ENCODE data around the gene DST.
"Not testable (repeated sequence)": the region's sequence is repeated elsewhere in the genome, so short reads cannot be mapped to it uniquely, and the experiment has no call there.

Gene DST

GRCh38 chr6:56513631-56514030 is 129.1 kb downstream of the DST start:
- no peak for DNase-seq

- DNase-seq, result no peak
These were observed 131.1 kb downstream of the DST start for GRCh38 chr6:56511591-56511990.

GRCh38 chr6:56510984-56511531 is 131.6 kb downstream of the DST start:
- DNase-seq, result peak; percentile 76

GRCh38 chr6:56509031-56509430 is 133.7 kb downstream of the DST start:
- no peak for DNase-seq

- peak; percentile 38 for DNase-seq
These were observed 135.2 kb downstream of the DST start for GRCh38 chr6:56507517-56507916.

GRCh38 chr6:56505512-56506260 is 137.0 kb downstream of the DST start:
- DNase-seq, result no peak

GRCh38 chr6:56501993-56502392 is 140.7 kb downstream of the DST start:
- no peak for DNase-seq

GRCh38 chr6:56499095-56499494 is 143.6 kb downstream of the DST start:
- no peak for DNase-seq

GRCh38 chr6:56497691-56498090 is 145.0 kb downstream of the DST start:
- DNase-seq, result no peak

GRCh38 chr6:56497240-56497639 is 145.4 kb downstream of the DST start:
- DNase-seq, result no peak

- not testable (repeated sequence) for DNase-seq
These were observed 146.0 kb downstream of the DST start for GRCh38 chr6:56496650-56497049.

GRCh38 chr6:56495654-56496053 is 147.0 kb downstream of the DST start:
- no peak for DNase-seq

GRCh38 chr6:56491606-56492328 is 150.9 kb downstream of the DST start:
- peak; percentile 26 for DNase-seq

GRCh38 chr6:56490993-56491392 is 151.7 kb downstream of the DST start:
- no peak for DNase-seq

GRCh38 chr6:56489559-56489958 is 153.1 kb downstream of the DST start:
- DNase-seq, result no peak

- no peak for DNase-seq
These were observed 154.4 kb downstream of the DST start for GRCh38 chr6:56488281-56488680.

- no peak for DNase-seq
These were observed 156.0 kb downstream of the DST start for GRCh38 chr6:56486681-56487080.

- DNase-seq, result no peak
These were observed 158.0 kb downstream of the DST start for GRCh38 chr6:56484669-56485068.

- DNase-seq, result no peak
These were observed 158.8 kb downstream of the DST start for GRCh38 chr6:56483929-56484328.

- DNase-seq, result no peak
These were observed 160.2 kb downstream of the DST start for GRCh38 chr6:56482525-56482924.

- DNase-seq, result no peak
These were observed 160.7 kb downstream of the DST start for GRCh38 chr6:56481957-56482356.

- DNase-seq, result no peak
These were observed 161.9 kb downstream of the DST start for GRCh38 chr6:56480654-56481337.

GRCh38 chr6:56480246-56480645 is 162.4 kb downstream of the DST start:
- no peak for DNase-seq

GRCh38 chr6:56479381-56479780 is 163.3 kb downstream of the DST start:
- no peak for DNase-seq
